ENCODE data around the gene TTC39C.

The TTC39C gene

DNA sequence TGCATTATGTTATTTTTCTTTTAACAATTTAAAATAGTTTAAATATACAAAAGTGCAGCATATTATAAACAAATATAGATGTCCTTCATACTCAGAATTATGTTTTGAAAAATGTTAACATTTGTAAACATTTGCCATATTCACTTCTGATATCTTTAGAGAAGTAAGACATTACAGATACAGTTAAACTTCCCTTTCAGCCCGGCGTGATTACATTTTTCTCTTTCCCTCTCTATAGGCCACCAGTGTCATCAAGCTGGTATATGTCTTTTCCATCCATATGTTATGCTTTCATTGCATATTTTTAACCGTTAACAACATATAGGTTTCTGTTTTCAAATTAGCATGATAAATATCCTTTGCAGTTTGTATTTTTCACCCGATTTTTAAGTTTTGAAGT is 27.1 kb downstream of the TTC39C start:
- Histone ChIP-seq H3K23ac (ENCODE audit: low read length in 2 of 2) (no peak overlapping the region), H3K18ac (ENCODE audit: low read depth in 1 of 2, low read length in 2 of 2) (no peak overlapping the region), H3K4me1 (ENCODE audit: control insufficient read depth, insufficient read depth, low read depth, low read length) (peaks cover 1% of the 10 kb centered on the region), H2AFZ (ENCODE audit: low read depth, low read length) (no peak overlapping the region), H3K27me3 (ENCODE audit: control insufficient read depth in 1 of 2, insufficient read depth in 1 of 2, low read length in 2 of 2) (no peaks in the 10 kb centered on the region), H3K4me2 (ENCODE audit: low read length, poor library complexity, severe bottlenecking) (no peak overlapping the region), H2BK5ac (ENCODE audit: low read depth, low read length, poor library complexity, severe bottlenecking) (no peak overlapping the region), H3K9ac (ENCODE audit: low read length) (no peak overlapping the region), H3K4ac (ENCODE audit: low read depth in 1 of 2, low read length in 2 of 2) (no peak overlapping the region), H3K36me3 (ENCODE audit: control insufficient read depth in 1 of 2, insufficient read depth in 2 of 2, low read depth in 1 of 2, low read length in 2 of 2) (no peaks in the 10 kb centered on the region), H2BK120ac (ENCODE audit: low read depth, low read length) (no peak overlapping the region), H2AK5ac (ENCODE audit: low read length, severe bottlenecking) (no peak overlapping the region), H3K4me3 (ENCODE audit: insufficient read depth in 1 of 2, low read depth in 1 of 2, low read length in 2 of 2) (no peak overlapping the region), H3K14ac (ENCODE audit: low read length in 2 of 2) (no peak overlapping the region), H4K8ac (ENCODE audit: low read length) (no peak overlapping the region), H3K79me1 (replicated peaks; ENCODE audit: low read length, poor library complexity, severe bottlenecking) (peaks cover 24% of the 10 kb centered on the region), H3K27ac (ENCODE audit: low read length, poor library complexity, severe bottlenecking) (no peak overlapping the region), H3K9me3 (ENCODE audit: control insufficient read depth, low read length) (no peaks in the 10 kb centered on the region), H2BK15ac (ENCODE audit: low read depth, poor library complexity, severe bottlenecking) (no peak overlapping the region), H2BK12ac (ENCODE audit: low read length in 2 of 2) (no peak overlapping the region), H4K91ac (ENCODE audit: low read length) (no peak overlapping the region)
- DNase-seq = no peak
- 97% methylated on average over 2 of the region's 4 CpGs for WGBS

DNA sequence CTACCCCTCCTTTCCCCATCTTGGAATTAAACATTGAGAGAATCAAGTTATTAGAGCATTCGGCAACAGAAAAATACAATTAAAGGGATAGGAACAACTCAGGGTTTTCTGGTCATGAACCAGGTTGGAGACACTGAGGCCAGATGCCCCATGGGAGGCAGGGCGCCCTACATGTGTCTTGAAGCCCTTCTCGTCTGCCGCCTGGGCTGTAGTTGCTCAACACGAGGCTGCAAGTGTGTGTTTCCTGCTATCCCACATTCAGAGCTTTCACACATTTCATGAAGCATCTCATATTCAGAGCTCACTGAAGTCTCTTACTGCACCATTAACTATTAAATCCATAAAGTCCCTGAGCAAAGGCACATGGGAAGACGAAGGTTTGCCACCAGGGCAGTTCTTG is 28.8 kb downstream of the TTC39C start:
- 89% methylated on average over 6 of the region's 6 CpGs for WGBS
- Histone ChIP-seq H3K4me1 (ENCODE audit: control insufficient read depth, insufficient read depth, low read depth, low read length) (peaks cover 1% of the 10 kb centered on the region), H2BK12ac (ENCODE audit: low read length in 2 of 2) (no peak overlapping the region), H2BK5ac (ENCODE audit: low read depth, low read length, poor library complexity, severe bottlenecking) (no peak overlapping the region), H3K36me3 (ENCODE audit: control insufficient read depth in 1 of 2, insufficient read depth in 2 of 2, low read depth in 1 of 2, low read length in 2 of 2) (no peaks in the 10 kb centered on the region), H3K14ac (ENCODE audit: low read length in 2 of 2) (no peak overlapping the region), H3K9ac (ENCODE audit: low read length) (no peak overlapping the region), H2AK5ac (ENCODE audit: low read length, severe bottlenecking) (no peak overlapping the region), H4K91ac (ENCODE audit: low read length) (no peak overlapping the region), H2BK120ac (ENCODE audit: low read depth, low read length) (no peak overlapping the region), H3K4ac (ENCODE audit: low read depth in 1 of 2, low read length in 2 of 2) (no peak overlapping the region), H3K27ac (ENCODE audit: low read length, poor library complexity, severe bottlenecking) (no peak overlapping the region), H3K4me2 (ENCODE audit: low read length, poor library complexity, severe bottlenecking) (no peak overlapping the region), H3K23ac (ENCODE audit: low read length in 2 of 2) (no peak overlapping the region), H4K8ac (ENCODE audit: low read length) (no peak overlapping the region), H3K79me1 (replicated peaks; ENCODE audit: low read length, poor library complexity, severe bottlenecking) (peaks cover 18% of the 10 kb centered on the region), H2AFZ (ENCODE audit: low read depth, low read length) (no peak overlapping the region), H3K9me3 (ENCODE audit: control insufficient read depth, low read length) (no peaks in the 10 kb centered on the region), H3K4me3 (ENCODE audit: insufficient read depth in 1 of 2, low read depth in 1 of 2, low read length in 2 of 2) (no peak overlapping the region), H3K27me3 (ENCODE audit: control insufficient read depth in 1 of 2, insufficient read depth in 1 of 2, low read length in 2 of 2) (no peaks in the 10 kb centered on the region), H3K18ac (ENCODE audit: low read depth in 1 of 2, low read length in 2 of 2) (no peak overlapping the region), H2BK15ac (ENCODE audit: low read depth, poor library complexity, severe bottlenecking) (no peak overlapping the region)
- no peak for DNase-seq

DNA sequence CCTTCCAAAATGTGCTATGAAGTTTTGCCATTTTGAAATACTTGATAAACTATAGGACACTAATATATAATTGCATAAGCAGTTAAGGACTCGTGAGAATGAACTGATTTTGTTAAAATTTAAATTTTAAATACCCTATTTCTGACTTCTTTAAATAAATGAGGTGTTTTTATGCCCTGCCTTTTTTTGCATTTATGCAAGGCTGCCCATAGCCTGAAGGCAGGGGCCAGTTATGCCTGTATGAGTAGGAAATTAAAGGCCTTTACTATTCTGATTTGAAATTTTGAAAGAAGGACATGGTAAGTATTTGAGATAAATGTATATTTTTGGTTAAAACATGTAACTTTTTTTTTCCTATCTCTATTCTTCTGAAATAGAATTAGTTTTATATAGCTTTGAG is 33.7 kb downstream of the TTC39C start:
- H2BK15ac ChIP-seq (ENCODE audit: low read depth, poor library complexity, severe bottlenecking) = no peak overlapping the region
- no peak overlapping the region for H3K4ac ChIP-seq (ENCODE audit: low read depth in 1 of 2, low read length in 2 of 2)
- H3K36me3 ChIP-seq (ENCODE audit: control insufficient read depth in 1 of 2, insufficient read depth in 2 of 2, low read depth in 1 of 2, low read length in 2 of 2) = no peaks in the 10 kb centered on the region
- H3K4me3 ChIP-seq (ENCODE audit: insufficient read depth in 1 of 2, low read depth in 1 of 2, low read length in 2 of 2) = no peak overlapping the region
- H3K27me3 ChIP-seq (ENCODE audit: control insufficient read depth in 1 of 2, insufficient read depth in 1 of 2, low read length in 2 of 2) = no peaks in the 10 kb centered on the region
- no peak overlapping the region for H2AK5ac ChIP-seq (ENCODE audit: low read length, severe bottlenecking)
- H3K9me3 ChIP-seq (ENCODE audit: control insufficient read depth, low read length) = no peaks in the 10 kb centered on the region
- H2BK12ac ChIP-seq (ENCODE audit: low read length in 2 of 2) = no peak overlapping the region
- no CpG with 5 or more reads among the region's 1 CpG for WGBS
- no peak overlapping the region for H3K18ac ChIP-seq (ENCODE audit: low read depth in 1 of 2, low read length in 2 of 2)
- H4K8ac ChIP-seq (ENCODE audit: low read length) = no peak overlapping the region
- H3K9ac ChIP-seq (ENCODE audit: low read length) = no peak overlapping the region
- no peak overlapping the region for H3K14ac ChIP-seq (ENCODE audit: low read length in 2 of 2)
- no peak overlapping the region for H2BK120ac ChIP-seq (ENCODE audit: low read depth, low read length)
- H3K79me1 ChIP-seq (replicated peaks; ENCODE audit: low read length, poor library complexity, severe bottlenecking) = peaks cover 10% of the 10 kb centered on the region
- H3K4me2 ChIP-seq (ENCODE audit: low read length, poor library complexity, severe bottlenecking) = no peak overlapping the region
- H3K27ac ChIP-seq (ENCODE audit: low read length, poor library complexity, severe bottlenecking) = no peak overlapping the region
- no peak overlapping the region for H3K23ac ChIP-seq (ENCODE audit: low read length in 2 of 2)
- H2AFZ ChIP-seq (ENCODE audit: low read depth, low read length) = no peak overlapping the region
- peaks cover 7% of the 10 kb centered on the region for H3K4me1 ChIP-seq (ENCODE audit: control insufficient read depth, insufficient read depth, low read depth, low read length)
- no peak for DNase-seq
- no peak overlapping the region for H2BK5ac ChIP-seq (ENCODE audit: low read depth, low read length, poor library complexity, severe bottlenecking)
- no peak overlapping the region for H4K91ac ChIP-seq (ENCODE audit: low read length)

DNA sequence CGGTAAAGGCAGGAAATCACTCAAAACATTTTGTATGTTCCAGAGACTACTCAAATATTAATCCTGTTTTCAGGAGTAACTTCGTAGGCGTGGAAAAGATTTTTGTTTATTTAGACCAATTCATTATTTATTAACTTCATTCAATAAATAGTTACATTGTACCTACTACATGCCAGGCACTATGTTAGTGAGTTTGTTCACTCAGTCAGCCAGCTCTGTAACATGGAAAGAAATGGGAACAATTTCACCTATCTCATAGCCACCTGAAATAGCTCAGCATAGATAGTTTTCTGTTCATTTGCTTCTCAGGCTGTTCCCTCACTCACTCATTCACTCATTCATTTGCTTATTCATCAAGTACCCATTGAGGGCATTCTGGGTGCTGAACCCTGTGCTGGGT is 34.6 kb downstream of the TTC39C start:
- H2BK15ac ChIP-seq (ENCODE audit: low read depth, poor library complexity, severe bottlenecking) = no peak overlapping the region
- H3K4me1 ChIP-seq (ENCODE audit: control insufficient read depth, insufficient read depth, low read depth, low read length) = peaks cover 7% of the 10 kb centered on the region
- H3K9me3 ChIP-seq (ENCODE audit: control insufficient read depth, low read length) = no peaks in the 10 kb centered on the region
- no peak for DNase-seq
- H4K8ac ChIP-seq (ENCODE audit: low read length) = no peak overlapping the region
- no peak overlapping the region for H2AK5ac ChIP-seq (ENCODE audit: low read length, severe bottlenecking)
- H3K79me1 ChIP-seq (replicated peaks; ENCODE audit: low read length, poor library complexity, severe bottlenecking) = peaks cover 10% of the 10 kb centered on the region
- no peak overlapping the region for H2BK12ac ChIP-seq (ENCODE audit: low read length in 2 of 2)
- no peak overlapping the region for H3K27ac ChIP-seq (ENCODE audit: low read length, poor library complexity, severe bottlenecking)
- no peak overlapping the region for H3K4ac ChIP-seq (ENCODE audit: low read depth in 1 of 2, low read length in 2 of 2)
- no peak overlapping the region for H3K18ac ChIP-seq (ENCODE audit: low read depth in 1 of 2, low read length in 2 of 2)
- H2AFZ ChIP-seq (ENCODE audit: low read depth, low read length) = no peak overlapping the region
- WGBS = no CpG with 5 or more reads among the region's 3 CpGs
- no peaks in the 10 kb centered on the region for H3K27me3 ChIP-seq (ENCODE audit: control insufficient read depth in 1 of 2, insufficient read depth in 1 of 2, low read length in 2 of 2)
- H3K36me3 ChIP-seq (ENCODE audit: control insufficient read depth in 1 of 2, insufficient read depth in 2 of 2, low read depth in 1 of 2, low read length in 2 of 2) = no peaks in the 10 kb centered on the region
- H3K14ac ChIP-seq (ENCODE audit: low read length in 2 of 2) = no peak overlapping the region
- H2BK5ac ChIP-seq (ENCODE audit: low read depth, low read length, poor library complexity, severe bottlenecking) = no peak overlapping the region
- H3K23ac ChIP-seq (ENCODE audit: low read length in 2 of 2) = no peak overlapping the region
- no peak overlapping the region for H4K91ac ChIP-seq (ENCODE audit: low read length)
- no peak overlapping the region for H3K9ac ChIP-seq (ENCODE audit: low read length)
- H3K4me2 ChIP-seq (ENCODE audit: low read length, poor library complexity, severe bottlenecking) = no peak overlapping the region
- H3K4me3 ChIP-seq (ENCODE audit: insufficient read depth in 1 of 2, low read depth in 1 of 2, low read length in 2 of 2) = no peak overlapping the region
- H2BK120ac ChIP-seq (ENCODE audit: low read depth, low read length) = no peak overlapping the region

Data from mesenchymal stem cell (in vitro differentiated cells and primary cell).